GM18907 (cell line): ENCODE data around the gene TAS2R16.
"Not testable (repeated sequence)": the region's sequence is repeated elsewhere in the genome, so short reads cannot be mapped to it uniquely, and the experiment has no call there.

Experiments
- ATAC-seq: cut with Tn5 transposase; IDR thresholded peaks from one replicate; pipeline ENCODE4 v1.9.1; 2021; ENCODE audit warnings: mild to moderate bottlenecking, moderate library complexity; ENCODE audit not compliant: unreplicated experiment

The TAS2R16 gene

GRCh38 chr7:122974229-122974628 is 21.3 kb downstream of the TAS2R16 start:
- no peak for ATAC-seq

- ATAC-seq, result no peak
Measured at GRCh38 chr7:122972056-122972455, 23.4 kb downstream of the TAS2R16 start.

- no peak for ATAC-seq
Measured at GRCh38 chr7:122970740-122971725, 24.5 kb downstream of the TAS2R16 start.

GRCh38 chr7:122968389-122968788 is 27.1 kb downstream of the TAS2R16 start:
- ATAC-seq, result no peak

- no peak for ATAC-seq
Measured at GRCh38 chr7:122965306-122965705, 30.2 kb downstream of the TAS2R16 start.

GRCh38 chr7:122953678-122954077 is 41.8 kb downstream of the TAS2R16 start:
- ATAC-seq, result not testable (repeated sequence)

GRCh38 chr7:122951006-122951405 is 44.5 kb downstream of the TAS2R16 start:
- no peak for ATAC-seq

GRCh38 chr7:122949186-122949585 is 46.3 kb downstream of the TAS2R16 start:
- ATAC-seq, result no peak
